HG02588 (cell line): ENCODE measurements around the gene FUZ.

Source experiments
- ATAC-seq: cut with Tn5 transposase; IDR thresholded peaks from one replicate; pipeline ENCODE4 v1.9.1; 2021; ENCODE audit warnings: mild to moderate bottlenecking, moderate library complexity; ENCODE audit not compliant: unreplicated experiment

FUZ gene

GRCh38 chr19:49786376-49786820 is 26.7 kb downstream of the FUZ start:
- ATAC-seq = no peak

- ATAC-seq = no peak
These were observed 30.6 kb downstream of the FUZ start for GRCh38 chr19:49782515-49782914.

GRCh38 chr19:49781394-49781793 is 31.7 kb downstream of the FUZ start:
- no peak for ATAC-seq

DNA sequence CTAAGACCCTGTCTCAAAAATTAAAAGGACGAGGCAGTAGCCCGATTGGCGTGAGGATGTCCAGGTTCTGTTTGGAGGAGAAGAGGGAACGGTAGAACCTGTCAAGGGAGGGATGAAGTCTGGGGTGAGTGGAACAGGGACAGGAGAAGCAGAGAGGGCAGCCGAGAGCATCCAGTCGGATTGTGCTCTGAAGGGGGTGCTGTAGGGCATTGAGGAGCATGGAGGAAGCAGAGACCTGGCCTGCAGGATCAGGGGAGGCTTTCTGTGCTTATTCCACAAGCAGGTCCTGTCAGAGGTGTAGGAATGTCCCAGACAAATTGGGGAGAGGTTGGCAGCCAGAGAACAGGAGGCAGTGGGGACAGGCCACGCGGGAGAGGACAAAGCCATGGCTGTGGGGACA is 32.2 kb downstream of the FUZ start:
- no peak for ATAC-seq

GRCh38 chr19:49779731-49780555 is 33.1 kb downstream of the FUZ start:
- no peak for ATAC-seq

GRCh38 chr19:49776371-49776764 is 36.7 kb downstream of the FUZ start:
- ATAC-seq = no peak

GRCh38 chr19:49775742-49776370 is 37.2 kb downstream of the FUZ start:
- ATAC-seq = no peak

GRCh38 chr19:49774969-49775368 is 38.1 kb downstream of the FUZ start:
- no peak for ATAC-seq

DNA sequence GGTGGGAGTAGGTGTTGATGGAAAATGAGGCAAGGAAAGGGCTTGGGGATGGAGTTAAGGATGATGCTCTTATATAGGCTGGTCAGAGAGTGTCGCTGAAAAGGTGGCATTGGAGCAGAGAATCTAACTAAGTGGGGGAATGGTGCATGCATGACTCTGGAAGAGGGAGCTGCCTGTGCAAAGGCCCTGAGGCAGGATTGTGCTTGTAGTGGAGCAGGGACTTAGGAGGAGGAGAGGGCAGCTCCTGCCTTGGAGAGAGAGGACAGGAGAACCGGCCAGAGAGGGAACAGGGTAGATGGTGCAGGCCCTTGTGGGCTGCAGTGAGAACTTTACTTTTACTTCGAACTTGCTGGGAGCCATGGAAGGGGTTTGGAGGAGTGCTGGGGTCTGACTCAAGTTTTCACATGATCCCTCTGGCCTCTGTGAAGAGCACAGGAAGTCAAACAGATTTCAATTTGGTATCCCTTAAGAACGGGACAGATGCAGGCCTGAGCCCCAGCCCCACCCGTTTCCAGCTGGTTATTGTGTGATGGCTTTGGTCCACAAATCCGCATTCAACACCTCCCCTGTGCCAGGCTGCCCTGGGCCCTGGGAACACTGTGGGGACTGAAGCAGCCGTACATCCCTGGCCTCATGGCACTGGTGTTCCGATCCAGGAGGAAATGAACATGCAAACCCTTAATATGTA is 39.3 kb downstream of the FUZ start:
- ATAC-seq = no peak

DNA sequence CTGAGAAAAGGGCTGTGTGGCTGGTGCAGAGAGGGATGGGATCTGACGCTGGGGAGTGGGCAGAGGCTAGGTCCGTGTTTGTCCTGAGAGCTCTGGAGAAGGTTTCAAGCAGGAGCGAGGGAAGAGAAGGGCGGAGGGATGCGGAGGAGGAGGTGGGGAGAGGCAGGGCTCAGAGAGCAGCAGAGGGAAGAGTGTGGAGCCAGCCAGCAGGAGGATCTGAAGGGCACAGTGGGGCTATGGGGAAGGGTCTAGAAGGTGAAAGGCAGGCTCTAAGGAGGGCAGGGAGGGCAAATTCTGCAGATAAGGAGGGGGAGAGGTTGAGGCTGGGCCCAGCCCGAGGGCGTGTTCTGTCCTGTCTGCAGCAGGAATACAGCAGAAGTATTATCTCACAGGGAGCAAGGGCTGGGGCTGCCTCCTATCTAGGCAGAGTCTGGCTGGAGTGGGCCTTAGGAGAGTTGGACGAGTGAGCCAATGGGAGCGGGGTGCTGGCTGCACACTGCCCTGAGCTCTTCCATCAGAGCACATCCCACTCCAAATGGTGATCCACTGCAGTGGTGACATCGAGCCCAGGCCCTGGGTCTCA is 40.2 kb downstream of the FUZ start:
- no peak for ATAC-seq

GRCh38 chr19:49771674-49772139 is 41.4 kb downstream of the FUZ start:
- no peak for ATAC-seq

DNA sequence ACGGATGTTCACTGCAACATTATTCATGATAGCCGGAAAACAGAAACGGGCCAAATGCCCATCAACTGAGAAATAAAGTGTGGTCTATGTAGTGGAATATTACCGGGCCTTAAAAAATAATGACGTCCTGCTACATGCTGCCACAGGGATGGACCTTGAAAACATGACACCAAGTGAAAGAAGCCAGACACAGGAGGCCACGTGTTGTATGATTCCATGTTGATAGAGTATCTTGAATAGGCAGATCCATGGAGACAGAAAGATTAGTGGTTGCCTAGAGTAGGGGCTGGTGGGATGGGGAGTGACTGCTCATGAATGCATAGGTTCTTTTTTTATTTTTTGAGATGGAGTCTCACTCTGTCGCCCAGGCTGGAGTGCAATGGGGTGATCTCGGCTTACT is 42.6 kb downstream of the FUZ start:
- no peak for ATAC-seq

GRCh38 chr19:49767967-49768581 is 45.0 kb downstream of the FUZ start:
- no peak for ATAC-seq

DNA sequence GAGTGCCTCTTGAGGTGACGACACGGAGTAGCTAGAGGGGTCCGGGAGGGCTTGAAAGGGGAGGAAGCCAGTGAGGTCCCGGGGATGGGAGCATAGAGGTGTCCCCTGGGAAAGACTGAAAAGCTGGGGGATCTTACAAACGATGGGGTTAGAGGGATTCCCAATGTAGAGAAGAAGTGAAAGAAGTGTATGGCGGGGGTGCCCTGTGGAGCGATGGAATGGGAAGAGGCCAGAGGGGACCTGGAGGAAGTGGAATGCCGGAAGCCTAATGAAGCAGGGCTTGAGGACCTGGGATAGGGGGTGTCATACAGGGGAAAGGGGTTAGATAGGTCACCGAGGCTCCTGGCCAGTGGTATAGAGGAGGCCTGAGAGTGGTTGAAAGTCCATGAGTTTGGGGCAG is 45.7 kb downstream of the FUZ start:
- ATAC-seq = no peak

- ATAC-seq = no peak
These were observed 46.2 kb downstream of the FUZ start, which contains the start of gene AP2A1 for GRCh38 chr19:49766930-49767299. Gene AP2A1 (plus strand): TSS chr19:49767001. CDS start chr19:49767134, 133 bp downstream.

DNA sequence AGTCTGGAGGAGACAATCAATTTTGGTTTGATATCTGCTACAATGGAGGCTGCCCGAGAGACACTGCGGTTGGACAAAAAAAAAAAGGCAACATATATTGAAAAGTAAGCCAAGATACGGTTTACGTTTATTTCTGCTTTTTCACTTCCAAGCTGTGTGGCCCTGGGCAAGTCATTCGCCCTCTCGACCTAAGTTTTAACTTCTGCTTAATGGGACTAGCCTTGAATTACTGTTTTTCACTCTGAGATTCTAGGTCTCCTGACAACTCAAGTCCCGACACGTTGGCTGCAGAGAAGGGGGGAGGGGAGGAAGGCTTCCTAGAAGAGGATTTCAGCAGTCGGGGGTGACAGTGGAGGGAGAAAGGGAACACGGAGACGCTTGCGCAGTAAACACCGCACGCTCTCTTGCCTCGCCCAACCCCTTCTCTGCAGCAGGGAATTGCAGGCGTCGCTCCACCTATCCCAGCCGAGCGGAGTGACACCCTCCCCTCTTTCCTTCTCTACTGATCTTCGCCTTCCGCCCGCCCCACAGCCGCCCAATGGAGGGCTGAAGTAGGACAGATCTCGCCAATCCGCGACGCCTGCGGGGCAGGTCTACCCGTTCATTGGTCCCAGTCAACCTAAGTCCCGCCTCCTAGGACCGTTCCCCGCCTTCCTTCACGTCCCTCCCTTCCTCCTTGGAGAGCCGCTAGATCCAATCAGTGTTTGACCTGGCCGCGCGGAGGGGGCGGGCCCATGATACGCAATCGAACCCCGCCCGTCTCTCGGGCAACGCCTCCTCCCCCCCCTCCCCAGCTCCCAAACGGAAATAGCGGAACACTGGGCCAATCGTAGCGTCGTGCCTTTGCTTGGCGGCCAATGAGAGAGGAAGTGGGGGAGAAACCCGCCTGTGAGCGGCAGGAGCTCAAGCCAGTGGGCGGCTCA is 46.8 kb downstream of the FUZ start:
- ATAC-seq = peak; percentile 91

GRCh38 chr19:49764341-49764740 is 48.8 kb downstream of the FUZ start:
- ATAC-seq = no peak

- ATAC-seq = no peak
These were observed 49.9 kb downstream of the FUZ start, which contains the start of gene TSKS for GRCh38 chr19:49763230-49763629. Gene TSKS (minus strand): TSS chr19:49763306. CDS start chr19:49763247, 59 bp downstream.

GRCh38 chr19:49761625-49762311 is 51.3 kb downstream of the FUZ start:
- ATAC-seq = no peak
